SU-DHL-6 (cell line): ENCODE results near the gene UBE2Q2.

Experiments
- EZH2phosphoT487 ChIP-seq: fragments of 200-600 bp; sonication (generic), shearing (Covaris generic); conservative IDR thresholded peaks from 2 replicates; pipeline ENCODE4 v1.6.1; 2018; ENCODE audit warnings: mild to moderate bottlenecking, antibody characterized with exemption, low read length, moderate library complexity, mixed read lengths
- TF ChIP-seq, protein P1 (sequence below): fragments of 200-600 bp; sonication (generic); IDR thresholded peaks from one replicate; pipeline ENCODE4 v1.5.1; 2017; ENCODE audit warnings: antibody characterized with exemption, mild to moderate bottlenecking, low read length, moderate library complexity; ENCODE audit not compliant: insufficient read depth, poor library complexity, severe bottlenecking

DNA sequence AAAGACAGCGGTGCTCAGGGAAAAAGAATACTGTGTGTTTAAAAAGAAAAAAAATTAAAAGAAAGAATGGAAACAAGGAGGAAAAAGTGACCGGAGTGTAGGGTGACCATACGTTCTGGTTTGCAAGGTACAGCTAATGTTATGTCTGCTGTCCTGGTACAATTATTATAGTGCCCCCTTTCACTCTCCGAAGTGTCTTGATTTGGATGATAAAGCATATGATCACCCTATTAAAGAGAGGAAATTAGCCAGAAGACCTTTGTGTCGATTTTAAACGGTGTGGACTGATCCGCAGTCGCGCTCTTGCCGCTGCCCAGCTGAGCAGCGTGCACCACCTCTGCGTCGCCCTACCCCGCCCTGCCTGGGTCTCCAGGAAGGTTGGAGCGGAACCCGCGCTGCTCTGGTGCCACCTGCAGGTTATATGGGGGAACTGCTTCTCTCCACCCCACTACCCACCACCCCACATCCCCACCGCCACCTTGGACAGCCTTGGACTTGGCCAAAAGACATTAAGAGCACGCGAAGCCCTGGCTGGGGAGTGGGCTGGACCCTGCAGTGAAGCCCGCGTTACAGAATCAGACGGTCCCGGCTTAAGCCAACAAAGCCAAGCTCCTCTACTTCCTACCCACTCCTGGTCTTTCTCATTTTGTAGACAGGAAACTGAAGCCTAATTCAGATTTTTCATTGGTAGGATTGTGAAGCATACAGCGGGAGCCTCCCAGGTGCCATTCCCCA lies 41.2 kb upstream of the UBE2Q2 start:
- TF ChIP-seq, protein P1, sequence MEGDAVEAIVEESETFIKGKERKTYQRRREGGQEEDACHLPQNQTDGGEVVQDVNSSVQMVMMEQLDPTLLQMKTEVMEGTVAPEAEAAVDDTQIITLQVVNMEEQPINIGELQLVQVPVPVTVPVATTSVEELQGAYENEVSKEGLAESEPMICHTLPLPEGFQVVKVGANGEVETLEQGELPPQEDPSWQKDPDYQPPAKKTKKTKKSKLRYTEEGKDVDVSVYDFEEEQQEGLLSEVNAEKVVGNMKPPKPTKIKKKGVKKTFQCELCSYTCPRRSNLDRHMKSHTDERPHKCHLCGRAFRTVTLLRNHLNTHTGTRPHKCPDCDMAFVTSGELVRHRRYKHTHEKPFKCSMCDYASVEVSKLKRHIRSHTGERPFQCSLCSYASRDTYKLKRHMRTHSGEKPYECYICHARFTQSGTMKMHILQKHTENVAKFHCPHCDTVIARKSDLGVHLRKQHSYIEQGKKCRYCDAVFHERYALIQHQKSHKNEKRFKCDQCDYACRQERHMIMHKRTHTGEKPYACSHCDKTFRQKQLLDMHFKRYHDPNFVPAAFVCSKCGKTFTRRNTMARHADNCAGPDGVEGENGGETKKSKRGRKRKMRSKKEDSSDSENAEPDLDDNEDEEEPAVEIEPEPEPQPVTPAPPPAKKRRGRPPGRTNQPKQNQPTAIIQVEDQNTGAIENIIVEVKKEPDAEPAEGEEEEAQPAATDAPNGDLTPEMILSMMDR, result peak; percentile 50
- TF ChIP-seq EZH2phosphoT487, result no peak
